ENCODE measurements around the gene COL9A3.

COL9A3 gene

GRCh38 chr20:62887152-62887859 lies 70.5 kb downstream of the COL9A3 start:
- H3K27me3 ChIP-seq (ENCODE audit: insufficient read depth, low read length), result no peaks in the 10 kb centered on the region
- no peak overlapping the region for H3K4me3 ChIP-seq (ENCODE audit: low read depth, low read length)
- peaks cover 15% of the 10 kb centered on the region for H3K4me1 ChIP-seq (ENCODE audit: control insufficient read depth, insufficient read depth, low read length, unreplicated experiment)
- peaks cover 17% of the 10 kb centered on the region; the same call in 1 of the 2 replicates for H3K36me3 ChIP-seq (ENCODE audit: insufficient read depth, low read length)
- H3K79me2 ChIP-seq (ENCODE audit: control insufficient read depth, insufficient read depth, low read length, unreplicated experiment), result no peaks in the 10 kb centered on the region
- H2AFZ ChIP-seq (ENCODE audit: low read length, unreplicated experiment), result no peak overlapping the region
- peak overlapping the region; percentile 26; the same call in 1 of the 2 replicates for H3K27ac ChIP-seq (ENCODE audit: low read depth, low read length)

GRCh38 chr20:62887860-62888239 lies 71.0 kb downstream of the COL9A3 start:
- peaks cover 23% of the 10 kb centered on the region; the same call in 1 of the 2 replicates for H3K36me3 ChIP-seq (ENCODE audit: insufficient read depth, low read length)

GRCh38 chr20:62888406-62888805 lies 71.6 kb downstream of the COL9A3 start:
- Histone ChIP-seq H2AFZ (ENCODE audit: low read length, unreplicated experiment) (no peak overlapping the region), H3K4me1 (ENCODE audit: control insufficient read depth, insufficient read depth, low read length, unreplicated experiment) (peaks cover 15% of the 10 kb centered on the region), H3K27ac (ENCODE audit: low read depth, low read length) (no peak overlapping the region), H3K4me3 (ENCODE audit: low read depth, low read length) (no peak overlapping the region), H3K27me3 (ENCODE audit: insufficient read depth, low read length) (no peaks in the 10 kb centered on the region), H3K79me2 (ENCODE audit: control insufficient read depth, insufficient read depth, low read length, unreplicated experiment) (no peaks in the 10 kb centered on the region), H3K36me3 (ENCODE audit: insufficient read depth, low read length) (peaks cover 28% of the 10 kb centered on the region; the same call in 1 of the 2 replicates)

More at GRCh38 chr20:62887860-62888239, 71.0 kb downstream of the COL9A3 start:
- H3K4me3 ChIP-seq (ENCODE audit: low read depth, low read length), result no peak overlapping the region
- no peaks in the 10 kb centered on the region for H3K79me2 ChIP-seq (ENCODE audit: control insufficient read depth, insufficient read depth, low read length, unreplicated experiment)
- peaks cover 15% of the 10 kb centered on the region for H3K4me1 ChIP-seq (ENCODE audit: control insufficient read depth, insufficient read depth, low read length, unreplicated experiment)
- H2AFZ ChIP-seq (ENCODE audit: low read length, unreplicated experiment), result no peak overlapping the region
- H3K27ac ChIP-seq (ENCODE audit: low read depth, low read length), result peak overlapping the region; percentile 6; the same call in 1 of the 2 replicates
- H3K27me3 ChIP-seq (ENCODE audit: insufficient read depth, low read length), result no peaks in the 10 kb centered on the region

- Histone ChIP-seq H3K79me2 (ENCODE audit: control insufficient read depth, insufficient read depth, low read length, unreplicated experiment) (no peaks in the 10 kb centered on the region), H3K27ac (ENCODE audit: low read depth, low read length) (no peak overlapping the region), H3K27me3 (ENCODE audit: insufficient read depth, low read length) (no peaks in the 10 kb centered on the region), H2AFZ (ENCODE audit: low read length, unreplicated experiment) (no peak overlapping the region), H3K4me3 (ENCODE audit: low read depth, low read length) (no peak overlapping the region), H3K4me1 (ENCODE audit: control insufficient read depth, insufficient read depth, low read length, unreplicated experiment) (peaks cover 15% of the 10 kb centered on the region), H3K36me3 (ENCODE audit: insufficient read depth, low read length) (peaks cover 31% of the 10 kb centered on the region; the same call in 1 of the 2 replicates)
Observed at GRCh38 chr20:62888910-62889309, 72.1 kb downstream of the COL9A3 start.

- H3K36me3 ChIP-seq (ENCODE audit: insufficient read depth, low read length), result peaks cover 36% of the 10 kb centered on the region; the same call in 1 of the 2 replicates
Observed at GRCh38 chr20:62889411-62889810, 72.6 kb downstream of the COL9A3 start.

GRCh38 chr20:62889871-62890270 lies 73.0 kb downstream of the COL9A3 start:
- Histone ChIP-seq H3K79me2 (ENCODE audit: control insufficient read depth, insufficient read depth, low read length, unreplicated experiment) (no peaks in the 10 kb centered on the region), H3K27ac (ENCODE audit: low read depth, low read length) (no peak overlapping the region), H3K4me3 (ENCODE audit: low read depth, low read length) (no peak overlapping the region), H3K27me3 (ENCODE audit: insufficient read depth, low read length) (no peaks in the 10 kb centered on the region), H3K36me3 (ENCODE audit: insufficient read depth, low read length) (peaks cover 40% of the 10 kb centered on the region; the same call in 1 of the 2 replicates), H2AFZ (ENCODE audit: low read length, unreplicated experiment) (no peak overlapping the region), H3K4me1 (ENCODE audit: control insufficient read depth, insufficient read depth, low read length, unreplicated experiment) (peaks cover 15% of the 10 kb centered on the region)

More at GRCh38 chr20:62889411-62889810, 72.6 kb downstream of the COL9A3 start:
- Histone ChIP-seq H2AFZ (ENCODE audit: low read length, unreplicated experiment) (no peak overlapping the region), H3K27ac (ENCODE audit: low read depth, low read length) (no peak overlapping the region), H3K4me3 (ENCODE audit: low read depth, low read length) (no peak overlapping the region), H3K79me2 (ENCODE audit: control insufficient read depth, insufficient read depth, low read length, unreplicated experiment) (no peaks in the 10 kb centered on the region), H3K27me3 (ENCODE audit: insufficient read depth, low read length) (no peaks in the 10 kb centered on the region), H3K4me1 (ENCODE audit: control insufficient read depth, insufficient read depth, low read length, unreplicated experiment) (peaks cover 15% of the 10 kb centered on the region)

- Histone ChIP-seq H3K79me2 (ENCODE audit: control insufficient read depth, insufficient read depth, low read length, unreplicated experiment) (no peaks in the 10 kb centered on the region), H3K27ac (ENCODE audit: low read depth, low read length) (no peak overlapping the region), H3K4me3 (ENCODE audit: low read depth, low read length) (no peak overlapping the region), H3K27me3 (ENCODE audit: insufficient read depth, low read length) (no peaks in the 10 kb centered on the region), H3K4me1 (ENCODE audit: control insufficient read depth, insufficient read depth, low read length, unreplicated experiment) (peaks cover 15% of the 10 kb centered on the region), H3K36me3 (ENCODE audit: insufficient read depth, low read length) (peaks cover 41% of the 10 kb centered on the region; the same call in 1 of the 2 replicates), H2AFZ (ENCODE audit: low read length, unreplicated experiment) (no peak overlapping the region)
Observed at GRCh38 chr20:62890444-62890843, 73.6 kb downstream of the COL9A3 start.
